HG02981 (cell line): ENCODE data around the gene FARSA.
"Not testable (repeated sequence)": the region's sequence is repeated elsewhere in the genome, so short reads cannot be mapped to it uniquely, and the experiment has no call there.

Experiments used
- ATAC-seq: cut with Tn5 transposase; IDR thresholded peaks from one replicate; pipeline ENCODE4 v1.9.1; 2021; ENCODE audit warnings: mild to moderate bottlenecking, moderate library complexity; ENCODE audit not compliant: unreplicated experiment

The FARSA gene

DNA sequence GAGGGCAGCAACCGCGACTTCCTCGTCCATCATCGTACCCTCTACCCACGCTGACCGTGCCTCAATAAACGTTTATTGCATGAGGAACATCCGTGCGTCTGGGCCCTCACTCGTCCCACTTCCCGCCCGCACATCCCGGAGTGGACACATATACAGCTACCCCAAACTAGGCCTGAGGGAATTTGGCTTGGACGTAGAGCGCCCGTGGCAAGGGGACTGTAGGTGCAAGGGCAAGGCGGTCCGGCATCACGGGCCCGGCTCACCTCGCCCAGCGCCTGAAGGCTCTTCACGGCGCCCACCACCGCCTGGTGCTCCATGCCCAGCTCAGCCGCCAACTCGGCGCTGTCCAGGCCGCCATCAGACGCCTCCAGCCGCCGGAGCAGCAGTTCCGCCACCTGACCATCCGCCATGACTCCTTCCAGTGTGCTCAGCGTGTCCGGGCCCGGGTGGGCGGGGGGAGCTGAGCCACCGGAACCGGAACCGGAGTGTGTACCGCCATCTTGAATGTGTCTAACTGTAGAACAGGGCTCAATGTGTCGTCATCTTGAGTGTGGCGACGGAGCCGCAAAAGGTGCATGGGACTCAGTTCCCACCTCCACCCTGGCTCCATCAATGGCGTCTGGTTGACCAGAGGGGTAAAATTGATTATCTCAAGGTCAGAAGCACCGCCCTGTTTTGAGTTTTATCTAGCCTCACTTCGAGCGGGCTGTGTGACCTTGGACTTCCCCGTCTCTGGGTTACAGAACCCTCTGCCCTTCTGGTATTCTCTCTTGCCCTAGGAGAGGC, at the start of gene FARSA:
Gene FARSA, minus strand, starts transcription at position 425 of the 786 bp plus-strand sequence. Its CDS starts 15 bp downstream, at position 410.
- ATAC-seq = peak; percentile 31

DNA sequence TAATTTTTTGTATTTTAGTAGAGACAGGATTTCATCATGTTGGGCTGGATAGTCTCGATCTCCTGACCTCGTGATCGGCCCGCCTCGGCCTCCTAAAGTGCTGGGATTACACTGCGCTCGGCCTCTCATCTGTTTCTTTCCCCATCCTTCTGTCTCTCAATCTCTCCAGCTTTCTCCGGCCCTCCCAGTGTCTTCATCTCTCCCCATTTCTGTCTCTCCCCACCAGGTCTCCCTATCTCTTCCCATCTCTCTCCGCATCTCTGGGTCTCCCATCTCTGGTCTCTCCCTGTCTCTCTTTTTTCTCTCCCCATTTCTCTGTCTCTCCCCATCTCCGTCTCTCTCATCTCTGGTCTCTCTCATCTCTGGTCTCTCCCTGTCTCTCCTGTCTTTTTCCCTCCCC, 49.6 kb upstream of the FARSA start:
- no peak for ATAC-seq

DNA sequence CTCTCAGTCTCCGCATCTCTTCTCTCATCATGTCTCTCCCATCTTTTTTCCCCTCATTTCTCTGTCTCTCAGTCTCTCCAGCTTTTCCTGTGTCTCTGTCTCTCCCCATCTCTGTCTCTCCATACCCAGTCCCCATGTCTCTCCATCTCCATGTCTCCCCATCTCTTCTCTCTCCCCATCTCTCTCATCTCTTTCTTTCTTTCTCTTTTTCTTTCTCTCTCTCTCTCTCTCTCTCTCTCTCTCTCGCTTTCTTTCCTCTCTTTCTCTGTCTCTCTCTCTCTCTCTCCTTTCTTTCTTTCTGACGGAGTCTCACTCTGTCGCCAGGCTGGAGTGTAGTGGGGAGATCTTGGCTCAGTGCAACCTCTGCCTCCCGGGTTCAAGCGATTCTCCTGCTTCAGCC, 49.1 kb upstream of the FARSA start:
- ATAC-seq = no peak

DNA sequence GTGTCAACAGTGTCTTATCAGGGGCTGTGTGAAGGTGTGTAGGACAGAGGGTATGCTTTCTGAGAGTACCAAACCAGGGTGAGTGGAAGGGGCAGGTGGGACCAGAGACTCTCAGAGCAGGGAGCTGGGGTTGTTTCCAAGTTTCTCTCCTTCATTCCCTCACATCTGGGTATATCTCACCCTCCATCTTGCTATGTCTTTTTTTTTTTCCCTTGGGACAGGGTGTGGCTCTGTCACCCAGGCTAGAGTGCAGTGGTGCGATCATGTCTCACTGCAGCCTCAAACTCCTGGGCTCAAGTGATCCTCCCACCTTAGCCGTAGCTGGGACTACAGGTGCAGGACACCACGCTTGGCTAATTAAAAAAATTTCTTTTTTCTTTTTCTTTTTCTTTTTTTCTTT, 46.5 kb upstream of the FARSA start:
- no peak for ATAC-seq

DNA sequence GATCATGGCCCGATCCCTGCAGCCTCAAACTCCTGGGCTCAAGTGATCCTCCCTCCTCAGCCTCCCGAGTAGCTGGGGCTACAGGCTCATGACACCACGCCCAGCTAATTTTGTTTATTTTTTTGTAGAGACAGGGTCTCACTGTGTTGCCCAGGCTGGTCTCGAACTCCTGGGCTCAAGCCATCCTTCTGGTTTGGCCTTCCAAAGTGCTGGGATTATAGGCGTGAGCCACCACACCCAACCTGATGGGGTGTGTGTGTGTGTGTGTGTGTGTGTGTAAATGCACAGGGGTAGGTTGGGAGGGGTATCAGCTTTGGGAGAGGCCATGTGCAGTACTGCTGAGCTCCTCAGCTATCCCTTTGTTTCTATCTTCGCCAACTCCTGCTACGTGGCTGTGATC, 42.6 kb upstream of the FARSA start:
- ATAC-seq = not testable (repeated sequence)

DNA sequence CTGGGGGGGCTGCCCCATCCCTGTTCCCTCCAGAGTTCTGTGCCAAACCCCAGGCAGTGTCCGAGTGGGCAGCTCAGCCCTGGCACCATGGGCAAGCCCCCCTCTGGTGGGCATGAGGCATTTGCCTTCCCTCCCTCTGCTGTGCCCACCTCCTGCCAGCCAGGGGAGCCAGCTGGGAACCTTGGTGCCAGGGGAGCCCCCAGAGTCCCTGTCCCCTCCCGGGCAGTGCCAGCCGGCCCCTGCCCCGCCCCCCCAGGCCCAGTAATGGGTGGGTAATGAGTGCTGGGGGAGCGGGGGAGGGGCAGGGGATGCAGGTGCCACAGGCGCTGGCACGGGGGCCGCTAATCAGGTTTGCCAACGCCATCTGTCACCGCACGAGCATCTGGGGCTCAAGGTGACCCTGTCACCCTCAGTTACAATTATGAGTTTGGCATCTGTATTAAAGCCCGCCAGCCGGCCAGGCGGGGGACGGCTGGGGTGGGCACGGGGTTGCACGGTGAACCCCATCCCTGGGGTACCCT, 41.8 kb upstream of the FARSA start:
- no peak for ATAC-seq

DNA sequence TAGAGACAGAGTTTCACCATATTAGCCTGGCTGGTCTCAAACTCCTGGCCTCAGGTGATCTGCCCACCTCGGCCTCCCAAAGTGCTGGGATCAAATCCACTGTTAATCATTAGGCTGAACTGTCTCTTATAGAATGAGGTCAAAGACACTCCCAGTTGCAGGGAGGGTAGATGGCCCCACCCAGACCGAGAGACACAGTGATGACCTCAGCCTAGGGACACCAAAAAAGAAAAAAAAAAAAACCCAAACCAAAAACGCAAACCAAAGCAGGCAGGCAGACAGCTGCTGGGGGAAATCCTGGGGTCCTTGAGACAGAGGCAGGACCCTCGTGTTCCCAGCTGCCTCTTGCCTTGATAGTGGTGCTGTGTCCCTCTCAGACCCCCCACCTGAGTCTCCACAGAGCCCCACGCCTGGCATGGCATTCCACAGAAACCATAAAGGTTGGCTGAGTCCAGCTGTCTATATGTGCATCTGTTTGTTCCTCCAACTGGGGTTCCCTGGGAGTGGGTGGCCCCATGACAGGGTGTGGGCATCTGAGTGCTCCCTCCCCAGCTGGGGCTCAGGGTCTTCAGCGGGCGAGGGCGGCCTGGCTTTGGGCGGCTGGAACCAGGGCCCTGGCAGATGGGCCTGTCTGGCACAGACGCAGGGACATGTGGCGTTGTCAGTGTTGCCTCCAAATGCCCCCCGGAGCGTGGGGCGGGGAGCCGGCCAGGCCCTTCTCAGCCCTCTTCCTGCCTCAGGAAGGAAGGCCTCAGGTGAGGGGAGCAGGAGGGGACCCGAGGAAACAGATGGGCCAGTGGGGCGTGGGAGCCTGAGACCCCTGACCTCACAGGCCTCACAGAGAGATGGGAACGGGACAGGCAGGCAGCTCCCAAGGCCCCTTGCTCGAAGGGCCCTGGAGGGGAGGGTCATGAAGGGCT, 41.0 kb upstream of the FARSA start:
- ATAC-seq = no peak

DNA sequence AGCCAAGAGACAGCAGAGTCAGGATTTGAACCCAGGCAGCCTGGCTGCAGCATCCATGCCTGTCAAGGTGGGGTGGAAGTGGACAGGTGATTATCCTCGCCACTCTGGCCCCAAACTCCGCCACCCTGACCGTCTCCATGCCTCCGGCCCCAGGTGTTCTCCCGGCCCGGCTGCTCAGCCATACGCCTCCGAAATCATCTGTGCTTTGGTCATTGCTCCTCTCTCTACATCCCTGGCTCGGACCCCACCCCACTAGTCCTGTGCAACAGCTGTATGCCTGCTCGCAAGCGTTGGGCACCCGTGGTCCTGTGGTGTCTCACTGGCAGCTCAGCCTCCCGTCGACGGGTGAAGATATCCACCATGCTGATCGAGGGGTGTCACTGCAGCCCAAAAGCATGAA, 39.7 kb upstream of the FARSA start:
- no peak for ATAC-seq

DNA sequence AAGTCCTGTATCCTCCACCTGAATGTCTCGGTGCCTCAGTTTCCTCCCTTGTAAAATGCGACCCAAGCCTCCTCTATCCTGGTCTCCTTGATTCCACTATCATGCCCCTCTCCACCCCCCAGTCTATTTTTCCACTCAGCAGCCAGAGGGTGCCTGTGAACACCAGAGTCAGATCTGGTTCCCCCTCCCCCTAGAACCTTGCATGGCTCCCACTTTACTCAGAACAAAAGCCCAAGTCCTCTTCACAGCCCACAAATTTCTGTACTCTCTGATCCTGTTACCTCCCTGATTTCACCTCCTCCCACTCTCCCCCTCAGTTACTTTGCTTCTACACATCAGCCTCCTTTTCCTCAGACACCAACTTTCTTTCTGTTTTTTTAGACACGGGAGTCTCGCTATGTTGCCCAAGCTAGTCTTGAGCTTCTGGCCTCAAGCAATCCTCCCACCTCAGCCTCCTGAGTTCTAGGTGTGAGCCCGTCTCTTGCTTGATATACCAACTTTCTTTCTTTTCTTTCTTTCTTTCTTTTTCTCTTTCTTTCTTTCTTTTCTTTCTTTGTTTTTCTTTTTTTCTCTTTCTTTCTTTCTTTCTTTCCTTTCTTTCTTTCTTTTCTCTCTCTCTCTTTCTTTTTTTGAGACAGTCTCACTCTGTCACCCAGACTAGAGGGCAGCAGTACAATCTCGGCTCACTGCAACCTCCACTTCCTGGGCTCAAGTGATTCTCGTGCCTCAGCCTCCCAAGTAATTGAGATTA, 36.7 kb upstream of the FARSA start:
- no peak for ATAC-seq

DNA sequence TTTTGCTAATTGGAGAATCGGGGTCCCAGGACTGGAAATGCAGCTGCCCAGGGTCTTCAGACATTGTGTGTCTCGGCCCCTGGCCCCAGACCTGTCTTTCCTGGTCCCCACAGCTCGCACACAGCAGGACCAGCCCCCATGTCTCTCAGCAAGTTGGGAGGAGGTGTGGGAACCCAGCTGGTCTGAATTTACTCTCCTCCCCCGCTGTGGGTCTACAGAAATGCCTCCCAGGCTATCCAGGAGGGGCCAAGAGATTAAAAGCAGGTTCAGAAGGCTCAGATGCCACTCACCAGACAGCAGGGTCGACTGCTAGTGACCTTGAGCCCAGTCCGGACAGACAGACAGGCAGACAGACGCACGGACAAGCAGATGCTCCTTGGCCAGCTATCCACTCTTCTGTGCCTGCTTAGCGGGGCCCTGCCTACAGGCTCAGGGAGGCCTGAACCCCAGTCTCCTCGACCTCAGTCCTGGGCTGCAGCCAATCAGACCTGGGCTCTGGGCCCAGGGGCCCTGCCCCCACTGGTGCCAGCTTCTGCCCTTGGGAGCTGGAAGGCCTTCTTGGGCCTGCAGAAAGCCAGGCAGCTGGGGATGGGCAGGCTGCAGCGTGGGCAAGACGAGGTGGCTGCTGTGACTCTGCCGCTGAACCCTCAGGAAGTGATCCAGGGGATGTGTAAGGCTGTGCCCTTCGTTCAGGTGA, 35.9 kb upstream of the FARSA start, which contains the start of gene DAND5:
Gene DAND5, plus strand, starts transcription at position 285 of the 697 bp plus-strand sequence. Its CDS starts 85 bp downstream, at position 370.
- no peak for ATAC-seq

DNA sequence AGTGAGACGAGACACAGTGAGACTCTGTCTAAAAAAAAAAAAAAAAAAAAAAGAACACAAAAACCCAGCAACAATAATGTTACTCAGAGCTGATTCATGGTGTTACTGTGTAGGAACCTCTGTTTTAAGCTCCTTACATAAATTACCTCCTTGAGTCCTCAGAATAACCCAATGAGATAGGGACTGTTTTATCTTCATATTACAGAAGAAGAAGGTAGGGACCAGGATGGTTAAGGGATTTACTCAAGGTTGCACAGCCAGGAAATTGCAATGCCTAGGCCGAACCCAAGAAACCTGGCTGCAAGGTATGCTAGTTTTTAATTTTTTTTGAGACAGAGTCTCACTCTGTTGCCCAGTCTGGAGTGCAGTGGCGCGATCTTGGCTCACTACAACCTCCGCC, 34.4 kb upstream of the FARSA start:
- no peak for ATAC-seq

DNA sequence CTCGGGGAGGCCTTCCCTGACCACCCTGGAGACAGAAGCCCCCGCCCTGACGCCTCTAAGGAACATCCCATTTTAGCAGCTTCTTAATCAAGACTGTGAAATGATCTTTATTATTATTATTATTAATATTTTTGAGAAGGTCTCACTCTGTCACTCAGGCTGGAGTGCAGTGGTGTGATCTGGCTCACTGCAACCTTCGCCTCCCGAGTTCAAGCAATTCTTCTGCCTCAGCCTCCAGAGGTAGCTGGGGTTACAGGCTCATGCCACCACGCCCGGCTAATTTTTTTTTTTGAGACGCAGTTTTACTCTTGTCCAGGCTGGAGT, 32.3 kb upstream of the FARSA start:
- no peak for ATAC-seq

DNA sequence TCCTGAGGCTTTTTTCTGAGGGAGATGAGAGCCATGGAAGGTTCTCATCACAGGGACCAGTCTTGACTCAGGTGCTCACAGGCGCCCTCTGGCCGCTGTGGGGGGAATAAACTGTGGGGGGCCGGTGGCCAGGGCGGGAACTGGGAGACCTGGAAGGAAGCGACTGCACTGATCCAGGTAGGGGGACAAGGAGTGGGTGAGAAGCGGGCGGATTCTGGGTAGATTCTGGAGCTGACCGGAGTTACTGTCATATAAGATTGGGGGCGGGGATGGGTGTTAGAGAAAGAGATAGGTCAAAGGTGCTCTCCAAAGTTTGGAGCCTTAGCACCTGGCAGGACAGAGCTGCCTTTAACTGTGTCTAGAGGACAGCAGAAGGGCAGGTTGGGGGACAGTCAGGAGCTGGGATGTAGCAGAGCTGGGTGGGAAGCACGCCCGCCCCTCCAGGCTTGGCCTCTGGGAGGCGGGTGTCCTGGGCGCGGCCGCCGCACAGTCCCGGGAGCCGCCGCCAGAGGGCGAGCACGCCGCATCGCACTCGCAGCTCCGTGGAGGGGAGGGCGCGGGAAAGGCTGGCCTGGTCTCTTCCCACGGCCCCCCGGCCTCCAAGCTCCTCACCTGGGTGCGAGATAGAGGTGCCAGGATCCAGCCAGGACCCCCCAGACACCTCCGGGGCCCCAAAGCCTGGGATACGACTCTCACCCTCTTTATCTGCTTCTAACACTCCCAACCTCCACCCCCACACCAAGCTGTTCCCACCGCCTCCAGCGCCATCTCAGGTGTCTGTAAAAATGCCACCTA, 31.7 kb upstream of the FARSA start:
- ATAC-seq = peak; percentile 57

DNA sequence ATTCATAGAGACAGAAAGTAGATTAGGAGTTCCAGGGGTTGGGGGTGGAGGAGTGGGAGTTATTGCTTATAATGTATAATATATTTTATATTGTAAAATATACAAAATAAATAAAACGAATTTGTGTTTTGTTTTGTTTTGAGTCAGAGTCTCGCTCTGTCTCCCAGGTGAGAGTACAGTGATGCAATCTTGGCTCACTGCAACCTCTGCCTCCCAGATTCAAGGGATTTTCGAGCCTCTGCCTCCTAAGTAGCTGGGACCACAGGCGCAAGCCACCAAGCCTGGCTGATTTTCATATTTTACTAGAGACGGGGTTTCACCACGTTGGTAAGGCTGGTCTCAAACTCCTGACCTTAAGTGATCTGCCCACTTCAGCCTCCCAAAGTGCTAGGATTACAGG, 26.0 kb upstream of the FARSA start:
- no peak for ATAC-seq

DNA sequence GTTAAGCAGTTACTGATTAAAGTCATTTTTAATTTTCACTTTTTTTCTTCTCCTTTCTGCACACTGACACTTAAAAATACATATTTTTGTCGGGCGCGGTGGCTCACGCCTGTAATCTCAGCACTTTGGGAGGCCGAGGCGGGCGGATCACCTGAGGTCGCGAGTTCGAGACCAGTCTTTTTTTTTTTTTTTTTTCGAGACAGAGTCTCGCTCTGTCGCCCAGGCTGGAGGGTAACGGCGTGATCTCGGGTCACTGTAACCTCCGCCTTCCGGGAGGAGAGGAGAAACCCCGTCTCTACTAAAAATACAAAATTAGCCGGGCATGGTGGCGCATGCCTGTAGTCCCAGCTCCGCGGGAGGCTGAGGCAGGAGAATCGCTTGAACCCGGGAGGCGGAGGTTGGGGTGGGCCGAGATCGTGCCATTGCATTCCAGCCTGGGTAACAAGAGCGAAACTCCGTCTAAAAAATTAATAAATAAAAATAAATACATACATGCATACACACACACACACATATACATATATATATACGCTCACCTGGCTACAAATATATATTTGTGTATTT, 24.0 kb upstream of the FARSA start:
- ATAC-seq = not testable (repeated sequence)

DNA sequence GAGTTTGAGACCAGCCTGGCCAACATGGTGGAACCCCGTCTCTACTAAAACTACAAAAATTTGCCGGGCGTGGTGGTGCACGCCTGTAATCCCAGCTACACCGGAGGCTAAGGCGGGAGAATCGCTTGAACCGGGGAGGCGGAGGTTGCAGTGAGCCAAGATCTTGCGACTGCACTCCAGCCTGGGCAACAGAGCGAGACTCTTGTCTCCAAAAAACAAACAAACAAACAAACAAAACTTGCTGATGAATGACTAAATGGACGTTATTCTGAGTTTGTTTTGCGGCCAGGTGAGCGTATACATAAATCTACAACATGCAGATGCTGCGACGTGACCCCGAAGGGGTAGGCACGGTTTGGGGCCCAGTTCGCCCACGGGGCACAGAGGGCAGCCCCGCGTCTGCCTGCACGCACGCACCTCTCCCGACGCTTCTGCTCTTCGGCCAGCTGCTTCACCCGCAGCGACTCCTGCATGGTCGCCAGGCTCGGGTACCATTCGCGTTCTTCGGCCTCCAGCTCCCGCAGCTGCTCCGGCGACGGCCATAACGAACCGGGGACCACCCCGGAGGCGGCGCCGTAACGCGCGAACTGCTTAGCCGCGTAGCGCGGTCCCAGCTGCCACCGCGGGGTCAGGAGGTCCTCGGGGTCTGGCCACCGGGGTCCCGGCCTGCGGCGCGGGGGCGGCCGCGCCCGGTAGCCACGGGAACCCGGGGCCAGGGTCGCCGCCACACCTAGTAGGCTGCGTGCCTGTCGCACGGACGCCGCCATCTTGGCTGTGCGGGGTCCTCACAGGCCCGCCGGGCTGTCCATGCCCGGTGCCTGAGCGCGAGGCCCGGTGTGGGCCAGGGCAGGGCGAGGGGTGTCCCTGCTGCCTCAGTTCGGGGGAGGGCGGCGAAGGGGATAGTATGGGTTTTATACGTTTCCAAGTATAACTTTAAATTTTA, 23.2 kb upstream of the FARSA start, which contains the start of gene GADD45GIP1:
Gene GADD45GIP1, minus strand, starts transcription at position 778 of the 943 bp plus-strand sequence. Its CDS starts 11 bp downstream, at position 767.
- ATAC-seq = peak; percentile 71

DNA sequence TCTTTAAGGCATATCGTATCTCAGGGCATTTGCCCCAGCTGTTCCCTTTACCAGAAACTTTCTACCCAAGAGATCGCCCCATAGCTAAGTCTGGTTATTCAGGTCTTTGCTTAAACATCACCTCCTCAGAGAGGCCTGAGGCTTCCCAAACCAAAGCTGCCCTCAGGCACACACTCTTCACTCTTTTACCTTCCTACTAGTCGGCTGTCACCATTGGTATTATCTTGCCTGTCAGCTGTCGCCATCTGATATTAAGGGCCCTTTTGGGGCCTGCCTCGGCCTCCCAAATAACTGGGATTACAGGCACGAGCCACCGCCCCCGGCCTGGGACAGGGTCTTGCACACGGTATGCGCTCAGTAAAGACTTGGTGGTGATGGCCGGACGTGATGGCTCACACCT, 22.5 kb upstream of the FARSA start:
- ATAC-seq = no peak

DNA sequence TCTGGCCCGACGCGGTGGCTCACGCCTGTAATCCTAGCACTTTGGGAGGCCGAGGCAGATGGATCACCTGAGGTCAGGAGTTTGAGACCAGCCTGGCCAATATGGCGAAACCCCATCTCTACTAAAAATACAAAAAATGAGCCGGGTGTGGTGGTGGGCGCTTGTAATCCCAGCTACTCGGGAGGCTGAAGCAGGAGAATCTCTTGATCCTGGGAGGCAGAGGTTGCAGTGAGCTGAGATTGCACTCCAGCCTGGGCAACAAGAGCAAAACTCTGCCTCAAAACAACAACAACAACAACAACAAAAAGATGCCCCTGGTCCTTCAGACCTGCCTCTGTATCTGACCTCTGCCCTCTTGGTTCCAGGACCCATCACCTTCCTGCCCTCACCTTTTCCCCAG, 22.1 kb upstream of the FARSA start:
- not testable (repeated sequence) for ATAC-seq
